ENCODE data around the gene TRIM9.
"Not testable (repeated sequence)": the region's sequence is repeated elsewhere in the genome, so short reads cannot be mapped to it uniquely, and the experiment has no call there.

TRIM9 gene

DNA sequence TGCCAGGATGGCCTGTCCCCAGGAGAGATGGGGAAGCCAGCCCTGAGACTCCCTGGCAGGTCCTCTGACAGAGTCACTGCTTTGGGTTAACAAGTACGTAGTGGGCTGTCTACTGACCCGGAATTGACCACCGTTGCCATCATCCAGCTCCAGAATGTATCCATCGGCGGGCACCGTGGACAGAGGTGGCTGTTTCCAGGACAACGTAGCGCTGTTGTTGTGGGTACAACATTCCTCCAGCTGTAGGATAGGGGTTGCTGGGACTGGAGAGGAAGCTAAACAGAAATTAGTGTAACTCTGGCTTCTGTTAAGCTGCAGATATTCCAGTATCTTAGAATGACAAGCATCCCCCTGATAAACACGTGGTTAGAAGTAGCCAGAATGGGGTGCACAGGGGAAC lies 94.3 kb downstream of the TRIM9 start:
- DNase-seq, result no peak

DNA sequence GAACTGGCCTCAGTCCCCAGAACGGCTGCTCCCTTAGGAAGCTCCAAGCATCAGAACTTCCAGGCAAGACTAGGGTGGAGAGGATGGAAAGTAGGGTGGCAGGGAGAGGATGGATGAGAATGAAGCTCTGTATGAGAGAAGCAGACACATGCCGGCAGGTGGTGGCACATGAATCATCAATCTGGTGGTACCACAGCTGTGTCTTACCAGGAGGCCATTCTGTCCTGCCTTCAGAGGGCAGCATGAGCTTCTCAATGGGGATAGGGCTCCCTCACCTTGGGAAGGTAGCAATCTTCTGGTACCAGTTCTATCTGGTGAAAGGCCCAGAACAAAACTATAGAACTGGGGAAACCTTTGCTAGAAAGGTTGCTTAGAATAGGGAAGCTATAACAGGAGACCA lies 95.2 kb downstream of the TRIM9 start:
- DNase-seq, result no peak

DNA sequence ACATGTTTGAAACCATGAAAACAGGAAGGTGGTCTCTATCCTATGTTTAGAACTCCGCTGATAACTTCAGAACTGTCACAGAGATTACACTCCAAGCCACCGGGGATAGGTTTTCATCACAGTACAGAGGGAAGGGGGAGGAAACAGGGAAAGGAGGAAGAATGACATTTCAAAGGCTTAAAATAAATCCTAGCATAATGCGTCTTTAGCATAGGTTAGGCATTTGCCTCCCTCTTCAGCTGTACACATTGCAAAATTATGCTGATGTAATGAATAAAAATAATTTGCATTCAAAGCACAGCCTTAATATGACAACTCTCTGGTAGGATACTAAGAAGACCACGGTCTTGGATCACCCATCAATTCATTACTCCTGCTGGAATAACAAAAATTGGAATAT lies 96.3 kb downstream of the TRIM9 start:
- DNase-seq, result no peak

DNA sequence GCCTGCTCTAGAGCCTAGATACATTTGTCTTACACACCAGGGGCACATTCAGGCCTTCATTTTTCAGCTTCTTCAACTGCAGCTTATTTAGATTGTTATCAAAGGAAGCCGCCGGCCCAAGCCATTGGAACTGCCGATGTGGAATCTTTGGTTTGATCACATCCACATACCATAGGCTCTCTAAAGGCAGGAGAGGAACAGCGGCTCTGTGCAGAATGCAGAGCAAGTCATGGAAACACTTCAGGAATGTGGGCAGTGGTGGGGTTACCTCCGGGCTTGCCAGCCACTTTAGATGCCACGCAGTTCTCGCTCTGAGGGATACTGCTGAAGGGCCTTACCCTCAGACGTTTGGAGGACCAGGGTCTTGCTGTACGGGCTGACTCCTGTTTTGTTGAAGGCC lies 97.2 kb downstream of the TRIM9 start:
- no peak for DNase-seq

DNA sequence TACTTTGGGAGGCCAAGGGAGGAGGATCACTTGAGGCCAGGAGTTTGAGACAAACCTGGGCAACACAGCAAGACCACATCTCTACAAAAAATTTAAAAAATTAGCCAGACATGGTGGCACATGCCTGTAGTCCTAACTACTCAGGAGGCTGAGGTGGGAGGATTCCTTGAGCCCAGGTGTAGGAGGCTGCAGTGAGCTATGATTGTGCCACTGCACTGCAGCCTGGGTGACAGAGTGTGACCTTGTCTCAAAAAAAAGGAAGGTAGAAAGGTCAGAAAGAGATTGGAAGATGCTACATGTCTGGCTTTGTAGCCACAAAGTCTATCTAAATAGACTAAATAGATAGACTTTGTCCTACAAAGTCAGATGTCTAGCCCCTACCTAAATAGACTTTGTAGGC lies 100.7 kb downstream of the TRIM9 start:
- DNase-seq, result not testable (repeated sequence)

DNA sequence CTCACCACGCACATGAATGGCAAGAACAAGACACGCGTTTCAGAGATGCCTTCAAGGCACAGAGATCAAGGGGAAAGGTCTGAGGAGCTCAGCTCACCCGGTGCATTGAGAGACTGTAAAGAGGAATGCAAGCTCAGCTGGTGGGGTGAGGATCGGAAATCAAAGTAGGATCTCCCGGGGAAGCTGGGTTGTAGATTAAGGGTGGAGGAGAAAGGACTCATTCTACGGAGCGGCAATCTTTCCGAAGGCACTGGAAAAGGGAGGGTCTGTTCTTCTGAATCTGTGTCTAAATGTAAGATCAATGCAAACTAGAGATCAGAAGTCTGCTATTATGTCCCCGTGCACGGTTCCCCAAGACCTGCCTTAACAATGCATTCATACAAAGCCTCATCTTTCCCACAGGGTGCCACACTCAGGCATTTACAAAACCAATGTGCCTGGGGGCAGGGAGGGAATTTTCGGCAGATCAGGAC lies 109.0 kb downstream of the TRIM9 start:
- no peak for DNase-seq

DNA sequence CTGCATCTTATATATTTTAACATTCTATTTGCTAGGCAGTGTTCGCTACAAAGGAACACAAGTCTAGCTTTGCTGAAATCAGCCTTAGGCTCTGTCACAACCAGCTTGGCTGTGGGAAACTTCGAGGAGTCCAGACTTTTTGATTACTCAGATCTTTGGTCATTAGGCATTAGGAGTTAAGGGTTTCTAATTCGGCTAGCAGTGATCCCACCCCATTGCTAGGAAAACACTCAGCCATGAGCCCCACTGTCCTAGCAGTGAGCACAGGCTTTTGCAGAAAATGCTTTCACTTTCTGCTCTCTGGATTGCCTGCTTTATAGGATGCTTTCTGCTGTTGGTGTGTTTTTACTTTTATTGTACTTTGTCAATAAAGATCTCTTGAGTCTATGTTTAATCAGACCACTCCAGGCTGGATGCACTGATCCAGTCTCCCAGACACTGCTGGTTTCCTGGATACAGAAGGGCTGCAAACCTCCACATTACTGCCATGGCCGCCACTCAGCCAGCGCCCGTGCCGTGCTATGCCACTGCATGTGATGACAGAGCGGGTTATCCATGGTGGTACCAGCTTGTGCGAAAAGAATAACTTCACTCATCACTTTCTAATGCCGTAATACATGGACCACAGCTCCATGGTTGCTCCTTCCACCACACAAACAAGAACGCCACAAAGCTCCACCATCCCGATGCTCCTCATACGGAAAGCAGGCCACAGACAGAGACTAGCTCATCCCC lies 109.6 kb downstream of the TRIM9 start:
- no peak for DNase-seq

DNA sequence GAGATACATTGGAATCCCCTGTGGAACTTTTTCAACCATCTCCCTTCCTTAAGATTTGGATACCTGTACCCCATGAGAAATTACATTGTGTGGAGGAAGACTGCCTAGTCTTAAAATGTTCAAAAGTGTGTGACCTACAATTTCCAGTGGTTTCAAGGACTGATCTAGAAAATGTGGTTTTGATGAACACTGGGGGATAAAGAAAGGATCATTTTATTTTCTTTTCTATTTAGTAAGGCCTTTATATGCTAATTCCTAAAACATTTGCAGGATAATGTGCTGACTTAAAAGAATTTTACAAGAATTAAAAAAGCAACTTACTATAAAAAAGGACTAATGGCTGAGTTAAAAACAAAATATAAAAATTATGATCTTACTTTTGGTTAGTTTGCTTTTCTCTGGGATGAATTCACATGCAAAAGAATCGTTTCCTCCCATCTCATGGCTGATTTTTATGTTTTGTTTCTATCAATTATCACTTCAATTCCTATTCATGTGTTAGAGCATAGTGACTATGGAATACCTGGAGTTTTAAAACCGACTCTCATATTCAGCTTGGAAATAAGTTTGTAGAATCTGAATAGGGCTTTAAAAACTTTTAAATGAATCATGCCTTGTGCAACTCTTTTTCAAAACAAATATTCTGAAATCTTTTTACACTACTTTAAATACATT lies 110.7 kb downstream of the TRIM9 start:
- DNase-seq, result no peak

DNA sequence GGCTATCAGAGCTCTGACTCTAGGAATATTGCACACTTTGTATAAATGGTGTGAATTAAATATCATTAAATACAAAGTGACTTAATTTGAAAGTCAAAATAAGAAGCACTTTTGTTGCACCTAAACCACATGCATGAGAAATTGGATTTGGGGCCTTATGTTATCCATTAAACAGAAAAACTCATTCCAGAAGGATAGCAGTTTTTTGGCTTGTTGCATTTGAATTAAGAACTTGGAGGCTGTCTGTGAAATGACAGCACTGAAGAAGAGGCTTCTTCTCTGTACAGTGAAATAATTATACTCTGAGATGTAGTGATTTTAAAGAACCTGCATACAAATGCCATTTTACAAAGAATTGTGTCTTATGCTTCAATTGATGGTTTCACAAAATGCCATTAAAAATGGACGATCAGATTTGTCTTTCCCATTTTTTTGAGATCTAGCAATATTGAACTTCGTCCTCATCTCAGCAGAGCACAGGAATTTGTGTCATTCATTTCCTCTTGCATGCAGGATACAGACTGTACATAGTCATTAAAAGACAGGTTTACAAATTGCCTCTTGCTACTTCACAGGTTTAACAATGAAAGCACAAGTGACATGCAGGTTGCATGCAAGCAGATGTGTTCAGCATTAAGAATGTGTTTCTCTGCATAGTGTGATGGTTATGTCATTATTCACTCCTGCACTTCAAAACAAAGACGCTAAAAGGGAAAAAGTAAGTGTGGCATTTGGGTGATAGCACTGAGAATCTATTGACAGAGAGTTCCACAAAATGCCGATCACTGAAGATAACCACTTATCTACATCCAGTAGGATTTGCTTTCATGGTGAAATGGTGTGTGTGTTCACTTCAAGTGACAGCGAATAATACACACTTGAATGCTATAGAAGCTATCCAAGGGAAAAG lies 114.7 kb downstream of the TRIM9 start:
- no peak for DNase-seq

DNA sequence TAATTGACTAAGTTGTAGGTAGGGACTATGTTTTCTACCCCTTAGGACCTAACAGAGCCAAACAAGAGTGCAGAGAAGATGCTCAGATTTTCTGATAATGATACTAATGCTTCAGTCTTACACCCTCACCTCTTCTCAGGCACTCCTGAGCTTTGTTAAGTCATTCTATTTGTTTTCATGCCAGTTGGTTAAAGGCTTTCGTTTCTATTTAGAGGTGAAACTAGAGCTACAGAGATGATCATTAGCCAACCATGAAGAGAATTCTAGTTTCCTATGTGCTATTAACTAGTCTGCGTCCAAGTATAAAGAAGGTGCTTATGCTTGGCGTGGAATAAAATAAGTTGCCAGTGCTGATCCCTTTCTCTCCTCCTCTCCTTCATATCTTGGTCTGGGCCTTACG lies 116.0 kb downstream of the TRIM9 start:
- DNase-seq, result no peak

DNA sequence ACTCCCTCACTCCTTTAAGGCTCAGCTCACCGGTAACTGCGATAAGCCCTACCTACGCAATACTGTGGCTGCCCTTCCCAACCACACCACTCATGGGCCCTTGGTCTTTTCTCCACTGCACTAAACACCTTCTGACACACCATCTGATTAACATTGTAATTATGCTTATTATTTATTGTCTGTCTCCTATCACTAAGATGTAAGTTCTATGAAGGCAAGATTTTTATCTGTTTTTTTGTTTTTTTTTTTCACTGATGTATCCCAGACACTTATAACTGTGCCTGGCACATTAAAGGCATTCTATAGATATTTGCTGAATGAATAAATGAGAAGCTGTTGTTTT lies 116.4 kb downstream of the TRIM9 start:
- DNase-seq, result no peak

DNA sequence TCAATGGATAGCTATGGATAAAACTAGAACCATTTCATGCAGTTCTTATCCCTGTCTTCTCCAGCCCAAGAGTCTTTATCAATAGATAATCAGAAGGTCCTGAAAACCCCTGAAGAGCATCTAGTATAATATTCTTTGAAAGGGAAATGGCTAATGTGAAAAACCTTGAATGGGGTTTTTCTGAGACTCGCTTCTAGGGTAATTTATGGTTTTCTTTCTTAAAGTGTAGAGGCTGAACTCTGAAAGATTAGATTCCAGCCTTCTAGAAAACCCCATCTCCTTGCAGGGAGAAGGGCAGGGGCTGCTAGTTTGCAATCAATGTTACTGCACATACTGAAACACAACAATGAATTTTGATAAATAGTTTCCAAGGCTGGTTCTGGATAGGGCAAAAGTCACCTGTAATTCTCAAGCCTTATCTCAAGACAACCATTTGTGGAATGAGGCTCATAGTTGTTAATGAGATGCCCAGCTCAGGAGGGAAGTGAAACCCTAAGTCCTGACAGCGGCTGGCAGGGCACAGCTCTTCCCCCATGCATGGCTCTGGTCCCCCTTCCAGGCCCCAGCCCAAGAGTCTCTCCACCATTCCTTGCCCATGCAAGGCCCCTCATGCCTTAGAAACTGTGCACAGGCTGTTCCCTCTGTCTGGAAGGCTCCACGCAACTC lies 116.9 kb downstream of the TRIM9 start:
- DNase-seq, result no peak

DNA sequence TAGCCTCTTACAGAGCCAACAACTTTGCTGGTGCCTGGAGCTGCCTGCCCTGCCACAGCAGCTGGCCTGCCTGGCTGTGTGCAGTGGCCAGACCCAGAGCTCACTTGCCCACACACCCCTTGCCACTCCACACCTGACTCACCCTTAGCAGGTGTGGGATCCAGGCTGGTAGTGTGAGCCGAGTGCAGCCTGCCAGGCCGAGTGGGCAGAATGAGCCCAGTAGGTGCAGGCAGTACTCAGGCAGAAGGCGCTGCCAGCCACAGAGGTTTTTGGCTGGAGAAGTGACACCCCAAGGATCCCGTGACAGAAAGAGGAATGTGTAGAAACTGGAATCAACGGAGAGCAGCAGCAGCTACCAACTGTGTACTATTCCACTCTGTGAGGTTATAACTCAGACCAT lies 120.8 kb downstream of the TRIM9 start:
- DNase-seq, result no peak

DNA sequence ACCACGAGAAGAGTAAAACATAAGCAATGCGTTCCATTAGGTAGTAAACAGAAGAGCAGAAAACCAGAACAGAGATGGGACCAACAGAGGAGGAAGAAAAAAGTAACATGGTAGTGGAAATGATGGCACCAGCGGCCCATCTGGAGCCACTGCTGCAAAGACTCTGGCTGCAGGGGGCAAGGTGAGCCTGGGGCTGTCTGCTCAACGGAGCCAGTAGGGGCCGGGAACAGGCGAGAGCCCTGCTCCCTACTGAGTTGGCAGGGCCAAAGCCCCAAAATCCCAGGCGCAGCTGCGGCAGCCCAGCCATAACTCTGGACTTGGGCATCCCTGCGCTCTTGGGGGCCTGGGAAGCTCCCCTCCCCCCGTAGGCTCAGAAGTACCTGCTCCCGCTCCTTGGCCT lies 122.2 kb downstream of the TRIM9 start:
- no peak for DNase-seq

DNA sequence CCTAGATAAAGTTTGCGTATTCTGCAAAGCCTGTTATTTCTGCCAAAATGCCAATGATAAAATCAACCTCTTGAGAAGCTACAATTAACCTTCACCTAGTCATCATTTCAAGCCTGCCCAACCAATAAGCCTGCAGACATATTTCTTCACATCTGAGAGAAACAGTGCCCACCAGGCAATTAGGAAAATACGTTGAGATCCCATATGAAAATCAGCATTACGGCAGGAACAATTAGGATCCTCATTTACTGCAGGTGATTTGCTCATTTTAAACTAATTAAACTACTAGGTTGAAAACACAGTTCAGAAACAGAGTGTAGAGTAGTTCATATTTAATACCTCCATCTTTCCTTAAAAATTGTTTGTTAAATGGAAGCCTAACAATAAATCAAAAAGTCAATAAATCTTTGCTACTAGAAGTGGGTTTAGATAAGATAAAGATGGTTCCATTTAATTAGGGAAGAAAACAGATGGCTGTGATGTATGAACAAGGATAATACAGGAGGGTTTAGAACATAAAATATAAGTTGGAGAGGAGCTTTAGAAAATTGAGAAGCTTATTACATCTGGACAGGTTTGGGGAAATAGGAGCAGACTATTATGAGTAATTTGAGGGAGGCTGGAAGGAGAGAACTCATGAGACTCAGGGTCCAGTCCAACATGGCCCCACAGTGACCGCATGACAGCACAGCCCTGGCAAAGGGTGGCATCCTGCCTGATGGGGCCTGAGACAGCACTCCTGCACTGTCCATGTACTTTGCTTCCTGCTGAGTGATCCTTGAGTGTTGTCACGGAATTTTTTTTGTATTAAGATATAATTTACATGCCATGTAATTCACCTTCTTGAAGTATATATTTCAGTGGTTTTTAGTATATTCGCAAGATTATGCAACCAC lies 123.8 kb downstream of the TRIM9 start:
- DNase-seq, result peak; percentile 43

DNA sequence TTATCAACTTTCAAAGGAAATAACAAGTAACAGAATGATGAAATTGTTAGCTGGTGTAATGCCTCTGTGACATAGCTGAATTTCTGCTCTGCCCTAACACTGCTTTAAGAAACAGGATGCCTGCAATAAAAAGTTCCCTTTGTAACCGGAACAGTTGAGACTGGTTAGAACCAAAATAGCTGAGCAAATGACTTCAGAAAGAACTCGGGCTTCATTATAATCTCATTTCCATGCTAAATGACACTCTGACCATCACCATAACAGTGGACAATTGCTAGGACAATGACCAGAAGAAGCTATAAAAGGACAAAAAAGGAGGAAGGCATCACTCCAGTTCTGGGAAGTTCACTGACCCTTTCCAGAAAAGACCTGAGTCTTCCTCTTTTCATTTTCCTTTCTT lies 127.1 kb downstream of the TRIM9 start:
- no peak for DNase-seq

DNA sequence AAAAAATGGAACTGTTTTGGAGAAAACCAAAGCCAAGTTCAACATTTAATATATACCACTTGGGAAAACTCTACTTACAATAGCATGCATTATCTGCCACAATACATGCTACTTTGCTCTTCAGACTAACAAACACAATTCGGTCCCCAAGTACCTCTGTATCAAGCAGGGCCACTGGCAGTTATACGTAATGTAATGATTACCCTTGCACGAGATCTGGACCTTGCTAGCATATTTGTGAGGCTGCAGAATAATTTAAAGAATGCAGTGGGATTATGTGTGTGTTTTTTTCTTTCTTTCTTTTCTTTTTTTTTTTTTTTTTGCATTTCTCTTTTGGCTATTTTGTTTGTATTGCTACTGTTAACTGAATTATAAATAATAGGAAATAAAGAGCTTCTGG lies 127.8 kb downstream of the TRIM9 start:
- DNase-seq, result no peak

DNA sequence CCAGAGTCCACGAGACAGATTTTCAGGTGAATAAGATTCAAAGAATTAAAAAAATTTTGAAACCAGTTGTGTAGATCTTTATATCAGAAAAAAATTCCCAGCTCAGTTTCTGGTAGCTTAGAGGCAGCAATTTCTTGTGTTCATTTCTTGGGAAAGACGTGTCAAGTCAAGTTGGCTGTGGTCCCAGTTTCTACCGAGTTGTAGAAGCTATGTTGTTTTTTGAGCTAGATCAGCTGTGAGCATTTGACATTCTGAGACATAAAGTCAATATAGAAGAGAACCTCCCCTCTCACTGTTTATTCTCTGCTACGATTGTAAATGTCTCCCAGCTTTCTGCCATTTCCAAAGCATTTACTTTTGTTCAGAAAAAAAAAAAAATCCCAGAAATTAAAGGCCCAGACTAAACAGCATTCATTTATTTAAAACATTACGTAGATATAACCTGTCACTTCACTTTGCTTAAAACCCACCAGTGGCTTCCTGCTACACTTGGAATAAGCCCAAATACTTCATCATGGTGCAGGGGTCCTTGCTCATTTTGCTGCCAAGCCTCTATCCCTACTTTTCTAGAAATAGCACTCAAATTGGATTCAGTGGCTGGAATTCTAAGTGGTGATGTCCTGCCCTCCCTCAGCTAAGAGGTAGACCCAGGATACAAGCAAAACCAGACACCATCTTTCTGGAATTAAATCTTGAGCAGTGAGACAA lies 130.1 kb downstream of the TRIM9 start:
- DNase-seq, result peak; percentile 60

DNA sequence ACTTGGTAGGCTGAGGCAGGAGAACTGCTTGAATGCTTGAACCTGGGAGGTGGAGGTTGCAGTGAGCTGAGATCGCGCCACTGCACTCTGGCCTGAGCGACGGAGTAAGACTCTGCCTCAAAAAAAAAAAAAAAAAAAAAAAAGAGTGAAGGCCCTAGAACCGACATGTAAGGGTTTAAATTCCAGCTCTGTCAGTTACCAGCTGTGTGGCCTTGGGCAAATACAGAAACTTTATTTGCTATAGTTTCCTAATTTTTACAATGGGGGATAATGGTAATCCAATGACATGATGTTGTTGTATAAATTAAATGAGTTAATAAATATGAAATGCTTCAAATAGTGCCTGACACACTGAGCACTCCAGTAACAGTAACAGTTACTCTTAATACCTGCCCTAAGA lies 131.0 kb downstream of the TRIM9 start:
- DNase-seq, result no peak

DNA sequence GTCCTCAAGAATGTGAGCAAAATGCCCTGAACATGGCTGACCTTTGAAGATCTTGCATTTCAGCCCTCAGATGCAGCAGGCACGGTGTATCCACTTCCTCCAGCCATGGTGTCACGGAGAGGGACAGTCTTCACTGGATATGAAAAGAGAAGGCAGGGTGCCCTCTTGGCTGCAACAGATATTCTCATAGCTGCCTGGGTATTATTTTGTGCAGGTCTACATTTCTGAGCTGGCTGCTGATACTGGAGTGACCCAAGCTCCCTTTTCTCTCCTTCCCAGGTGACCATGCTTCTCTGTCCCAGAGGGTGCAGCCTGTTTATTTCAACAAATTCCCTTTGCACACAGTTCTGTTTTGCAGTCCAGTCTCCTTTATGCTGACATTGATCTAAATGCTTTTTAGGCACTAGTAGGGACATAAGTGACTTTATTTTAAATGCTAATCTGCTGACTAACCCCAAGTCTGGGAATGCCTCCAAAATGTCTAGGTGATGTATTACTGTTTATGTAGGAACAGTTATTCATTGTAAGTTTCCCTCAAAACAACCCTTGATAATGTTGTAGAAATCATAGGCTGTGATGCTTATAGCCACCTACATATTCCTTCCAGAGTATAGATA lies 133.2 kb downstream of the TRIM9 start:
- no peak for DNase-seq

DNA sequence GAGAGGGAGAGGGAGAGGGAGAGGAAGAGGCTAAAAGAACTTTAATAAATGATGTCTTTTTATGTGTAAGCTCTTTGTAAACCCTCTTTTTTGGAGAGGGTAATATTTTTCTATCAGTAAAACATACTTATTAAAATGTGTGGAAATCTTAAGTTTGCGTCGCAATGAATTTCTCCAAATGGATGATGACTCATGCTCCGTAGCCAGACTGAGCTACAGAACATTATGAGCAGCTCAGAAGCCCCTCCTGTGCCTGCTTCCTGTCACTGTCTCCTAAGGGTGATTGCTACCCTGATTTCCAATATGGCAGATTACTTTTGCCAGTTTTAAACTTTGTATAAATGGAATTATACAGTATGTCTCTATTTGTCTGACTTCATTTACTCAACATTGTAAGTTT lies 137.6 kb downstream of the TRIM9 start:
- no peak for DNase-seq
